Breast epithelium (tissue), 3 donors: ENCODE data around the gene POU4F1.

Experiments
- CTCF ChIP-seq, 3 donors: fragments of 450-650 bp; IDR thresholded peaks; one replicate each; pipeline ENCODE4 v1.5.1; 2016 to 2017; ENCODE audit warnings: antibody characterized with exemption in 3 of 3, mild to moderate bottlenecking in 3 of 3, moderate library complexity in 3 of 3
- POLR2A ChIP-seq: fragments of 450-650 bp; IDR thresholded peaks from one replicate; pipeline ENCODE4 v1.6.1; 2016; ENCODE audit warnings: antibody characterized with exemption, mild to moderate bottlenecking, moderate library complexity

GRCh38 chr13:78611040-78611439 is 7.7 kb upstream of the POU4F1 start:
- TF ChIP-seq CTCF (IDR thresholded peaks at IDR 0.05), result no peak
- TF ChIP-seq POLR2A, result no peak
